Suprapubic skin (tissue), 4 donors: ENCODE measurements around the gene CEP126.

Experiments used
- EP300 ChIP-seq: sonication (generic); formaldehyde crosslinking; IDR thresholded peaks from one replicate; pipeline ENCODE4 v1.6.1; 2017; ENCODE audit warnings: antibody characterized with exemption
- POLR2A ChIP-seq, 2 donors: fragments of 450-650 bp; IDR thresholded peaks; one replicate each; pipeline ENCODE4 v1.6.1; 2017; ENCODE audit warnings: antibody characterized with exemption in 2 of 2, mild to moderate bottlenecking in 2 of 2, moderate library complexity in 2 of 2
- POLR2AphosphoS5 ChIP-seq, 3 donors: sonication (generic); formaldehyde crosslinking; IDR thresholded peaks; one replicate each; pipeline ENCODE4 v1.6.1; 2017; ENCODE audit warnings: antibody characterized with exemption in 3 of 3
- TF ChIP-seq, protein P1 (sequence below), 2 donors: fragments of 200-600 bp in 1 of 2; fragments of 450-650 bp in 1 of 2; sonication (generic) in 1 of 2; IDR thresholded peaks; one replicate each; pipeline ENCODE4 v1.5.1; 2016 to 2019; ENCODE audit warnings: antibody characterized with exemption in 2 of 2, mild to moderate bottlenecking in 1 of 2, moderate library complexity in 1 of 2

GRCh38 chr11:101881586-101881985, 33.2 kb upstream of the CEP126 start:
- TF ChIP-seq, protein P1, sequence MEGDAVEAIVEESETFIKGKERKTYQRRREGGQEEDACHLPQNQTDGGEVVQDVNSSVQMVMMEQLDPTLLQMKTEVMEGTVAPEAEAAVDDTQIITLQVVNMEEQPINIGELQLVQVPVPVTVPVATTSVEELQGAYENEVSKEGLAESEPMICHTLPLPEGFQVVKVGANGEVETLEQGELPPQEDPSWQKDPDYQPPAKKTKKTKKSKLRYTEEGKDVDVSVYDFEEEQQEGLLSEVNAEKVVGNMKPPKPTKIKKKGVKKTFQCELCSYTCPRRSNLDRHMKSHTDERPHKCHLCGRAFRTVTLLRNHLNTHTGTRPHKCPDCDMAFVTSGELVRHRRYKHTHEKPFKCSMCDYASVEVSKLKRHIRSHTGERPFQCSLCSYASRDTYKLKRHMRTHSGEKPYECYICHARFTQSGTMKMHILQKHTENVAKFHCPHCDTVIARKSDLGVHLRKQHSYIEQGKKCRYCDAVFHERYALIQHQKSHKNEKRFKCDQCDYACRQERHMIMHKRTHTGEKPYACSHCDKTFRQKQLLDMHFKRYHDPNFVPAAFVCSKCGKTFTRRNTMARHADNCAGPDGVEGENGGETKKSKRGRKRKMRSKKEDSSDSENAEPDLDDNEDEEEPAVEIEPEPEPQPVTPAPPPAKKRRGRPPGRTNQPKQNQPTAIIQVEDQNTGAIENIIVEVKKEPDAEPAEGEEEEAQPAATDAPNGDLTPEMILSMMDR (IDR thresholded peaks at IDR 0.05), result no peak
- TF ChIP-seq POLR2A (IDR thresholded peaks at IDR 0.05) (no peak), EP300 (no peak), POLR2AphosphoS5 (IDR thresholded peaks at IDR 0.05) (no peak)
